Stimulated activated CD4-positive, alpha-beta T cell treated with anti-CD3 and anti-CD28 coated beads, Interleukin-1b, Interleukin-23, amount 100 ng/mL, for 4 hours (primary cell): ENCODE data around the gene FOXP4.

Experiments used
- DNase-seq, 2 donors: peaks; one replicate each; pipeline ENCODE4 v3.0.0-alpha.2; 2020; ENCODE audit warnings: low read depth in 2 of 2

FOXP4 gene

GRCh38 chr6:41625442-41625841 lies 79.3 kb downstream of the FOXP4 start:
- DNase-seq = no peak

GRCh38 chr6:41626022-41626421 lies 79.8 kb downstream of the FOXP4 start:
- DNase-seq = no peak

- DNase-seq = no peak
Observed at GRCh38 chr6:41626917-41627316, 80.7 kb downstream of the FOXP4 start.

- DNase-seq = no peak
Observed at GRCh38 chr6:41629128-41629527, 82.9 kb downstream of the FOXP4 start.

GRCh38 chr6:41630069-41630468 lies 83.9 kb downstream of the FOXP4 start:
- no peak for DNase-seq

GRCh38 chr6:41630946-41631345 lies 84.8 kb downstream of the FOXP4 start:
- DNase-seq = no peak

GRCh38 chr6:41633056-41633634 lies 87.0 kb downstream of the FOXP4 start:
- no peak for DNase-seq

GRCh38 chr6:41634657-41635056 lies 88.5 kb downstream of the FOXP4 start:
- no peak for DNase-seq

GRCh38 chr6:41635365-41635764 lies 89.2 kb downstream of the FOXP4 start:
- no peak for DNase-seq

GRCh38 chr6:41636833-41637193 lies 90.6 kb downstream of the FOXP4 start:
- no peak for DNase-seq

- no peak for DNase-seq
Observed at GRCh38 chr6:41637194-41638001, 91.2 kb downstream of the FOXP4 start.

GRCh38 chr6:41638002-41638934 lies 92.1 kb downstream of the FOXP4 start, which contains the start of gene MDFI:
MDFI (plus strand) TSS chr6:41638468; CDS start chr6:41638750, 282 bp downstream.
- DNase-seq = no peak

GRCh38 chr6:41638935-41639808 lies 93.0 kb downstream of the FOXP4 start:
- no peak for DNase-seq

- no peak for DNase-seq
Observed at GRCh38 chr6:41639809-41640371, 93.7 kb downstream of the FOXP4 start.

GRCh38 chr6:41640426-41640825 lies 94.2 kb downstream of the FOXP4 start:
- no peak for DNase-seq

GRCh38 chr6:41641352-41641925 lies 95.3 kb downstream of the FOXP4 start:
- no peak for DNase-seq

GRCh38 chr6:41642090-41642959 lies 96.1 kb downstream of the FOXP4 start:
- no peak for DNase-seq

- DNase-seq = no peak
Observed at GRCh38 chr6:41642960-41643898, 97.0 kb downstream of the FOXP4 start.

- DNase-seq = no peak
Observed at GRCh38 chr6:41643899-41644269, 97.7 kb downstream of the FOXP4 start.
